HG03196 (cell line): Measurements from ENCODE around the gene USP2.

Experiments used
- ATAC-seq: cut with Tn5 transposase; IDR thresholded peaks from one replicate; pipeline ENCODE4 v1.9.1; 2021; ENCODE audit not compliant: unreplicated experiment

USP2 gene

GRCh38 chr11:119363851-119364590 is 17.5 kb downstream of the USP2 start:
- ATAC-seq = no peak

- no peak for ATAC-seq
Measured at GRCh38 chr11:119363081-119363850, 18.2 kb downstream of the USP2 start.

- no peak for ATAC-seq
Measured at GRCh38 chr11:119362741-119363080, 18.8 kb downstream of the USP2 start.

GRCh38 chr11:119361941-119362725 is 19.4 kb downstream of the USP2 start:
- ATAC-seq = no peak

DNA sequence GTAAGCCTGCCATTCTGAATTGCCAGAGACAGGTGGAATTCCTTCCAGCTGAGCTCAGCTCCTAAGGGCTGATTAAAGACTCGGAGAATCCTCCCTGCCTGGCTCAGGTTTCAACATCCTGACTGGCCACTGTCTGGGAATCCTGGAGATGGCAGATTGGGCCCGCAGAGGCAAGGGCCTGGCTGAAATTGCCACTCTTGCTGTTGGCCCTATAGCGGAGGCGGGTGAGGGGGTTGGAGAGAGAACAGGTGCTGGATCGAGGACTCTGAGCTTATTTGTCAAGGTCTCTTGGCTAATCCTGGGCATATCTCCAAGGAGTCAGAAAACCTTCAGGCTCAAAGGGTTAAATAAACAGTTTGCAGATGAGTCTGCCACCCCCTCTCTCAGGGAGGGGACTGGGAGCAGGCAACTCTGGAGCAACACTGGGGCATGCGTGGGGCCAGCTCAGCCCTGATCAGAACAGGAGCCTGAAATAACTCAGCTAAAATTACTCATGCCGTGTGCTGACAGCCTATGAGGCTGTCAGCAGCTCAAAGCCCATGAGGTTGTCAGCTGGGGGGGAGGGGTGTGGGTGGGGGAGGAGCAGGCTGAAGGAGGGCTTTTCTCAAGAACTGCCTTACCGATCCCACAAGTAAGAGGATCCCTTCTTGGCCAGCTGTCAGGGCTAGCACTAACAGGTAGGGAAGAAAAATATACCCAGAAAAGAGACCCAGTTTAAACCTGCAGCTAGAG is 20.3 kb downstream of the USP2 start:
- ATAC-seq = no peak

GRCh38 chr11:119359365-119360214 is 21.9 kb downstream of the USP2 start:
- ATAC-seq = no peak

- no peak for ATAC-seq
Measured at GRCh38 chr11:119357074-119357473, 24.4 kb downstream of the USP2 start.

GRCh38 chr11:119356349-119357031 is 25.0 kb downstream of the USP2 start:
- ATAC-seq = peak; percentile 56

DNA sequence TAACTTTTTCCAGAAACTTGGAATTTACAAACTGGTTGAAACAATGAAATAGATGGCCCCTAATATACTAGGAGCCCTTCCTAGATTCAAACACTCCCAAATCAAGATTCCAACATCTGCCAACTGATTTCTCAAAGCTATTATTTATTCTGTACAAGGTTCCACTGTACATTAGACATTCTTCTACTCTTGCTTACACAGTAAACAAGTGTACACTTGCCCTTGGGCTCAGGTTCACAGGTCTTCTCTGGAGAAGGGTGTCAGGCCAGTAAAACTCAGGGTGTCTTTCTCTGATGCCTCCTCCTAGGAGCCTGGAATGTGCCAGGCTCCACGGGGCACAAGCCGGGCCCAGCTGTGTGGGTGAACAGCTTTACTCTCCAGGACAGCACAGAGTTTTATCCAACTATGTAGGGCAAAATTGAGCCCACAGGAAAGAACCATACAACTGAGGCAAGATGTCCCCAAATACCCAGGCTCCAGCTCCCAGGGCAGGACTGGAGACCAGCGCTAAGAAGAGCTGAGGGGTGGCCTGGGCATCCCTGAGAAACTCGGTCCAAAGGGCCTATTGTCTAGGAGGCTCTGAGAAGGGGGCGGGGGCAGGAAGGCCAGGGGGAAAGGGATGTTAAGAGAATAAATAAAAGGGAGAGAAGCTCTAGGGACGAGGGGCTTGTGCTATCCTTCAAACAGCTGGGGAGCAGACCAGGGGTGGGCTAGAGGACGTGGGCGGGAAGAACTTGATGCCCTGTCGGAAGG is 26.2 kb downstream of the USP2 start:
- no peak for ATAC-seq

- no peak for ATAC-seq
Measured at GRCh38 chr11:119352857-119353260, 28.6 kb downstream of the USP2 start.

- ATAC-seq = no peak
Measured at GRCh38 chr11:119351232-119351631, 30.3 kb downstream of the USP2 start.

GRCh38 chr11:119350302-119350701 is 31.2 kb downstream of the USP2 start:
- no peak for ATAC-seq

- ATAC-seq = no peak
Measured at GRCh38 chr11:119347940-119348605, 33.4 kb downstream of the USP2 start.

DNA sequence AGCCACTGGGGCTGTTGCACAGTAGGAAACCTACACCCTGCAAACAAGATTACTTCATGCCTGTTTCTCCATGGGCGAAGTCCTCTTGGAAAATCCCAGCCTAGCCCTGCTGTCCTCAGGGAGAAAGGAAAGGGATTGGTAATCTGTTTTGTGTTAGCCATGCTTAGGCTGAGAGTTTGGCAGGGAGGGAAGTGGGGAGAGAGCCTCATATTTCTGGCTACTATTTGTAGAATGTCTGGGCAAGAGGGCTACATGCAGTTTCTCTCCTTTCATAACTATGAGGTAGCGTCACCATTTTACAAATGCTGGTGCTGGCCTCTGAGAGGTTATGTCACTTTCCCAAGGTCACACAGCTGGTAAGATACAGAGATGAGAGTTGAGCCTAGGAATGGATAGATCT is 34.2 kb downstream of the USP2 start:
- no peak for ATAC-seq

DNA sequence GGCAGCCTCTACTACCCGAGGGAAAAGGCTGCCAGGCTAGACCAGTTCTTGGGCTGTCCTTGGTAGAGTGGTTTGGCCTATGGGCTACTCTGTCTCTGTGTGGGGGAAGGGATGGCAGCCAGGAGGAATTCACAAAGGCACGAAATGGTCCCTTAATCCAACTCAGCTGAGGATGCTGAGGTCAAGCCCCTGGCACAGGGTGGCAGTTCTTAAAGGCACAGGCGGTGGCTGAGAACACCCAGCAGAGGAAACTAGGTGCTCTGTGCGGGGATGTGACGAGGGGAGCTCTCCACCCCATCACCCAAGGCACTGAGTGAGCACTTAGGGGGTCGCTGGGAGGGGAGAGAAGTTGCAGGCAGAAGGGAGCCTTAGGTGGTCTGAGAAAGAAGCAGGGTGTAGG is 34.9 kb downstream of the USP2 start, which contains the start of gene MFRP:
MFRP (minus strand) TSS at position 101 of the 400 bp plus-strand sequence. CDS start 192 bp downstream, outside the sequence.
- no peak for ATAC-seq

DNA sequence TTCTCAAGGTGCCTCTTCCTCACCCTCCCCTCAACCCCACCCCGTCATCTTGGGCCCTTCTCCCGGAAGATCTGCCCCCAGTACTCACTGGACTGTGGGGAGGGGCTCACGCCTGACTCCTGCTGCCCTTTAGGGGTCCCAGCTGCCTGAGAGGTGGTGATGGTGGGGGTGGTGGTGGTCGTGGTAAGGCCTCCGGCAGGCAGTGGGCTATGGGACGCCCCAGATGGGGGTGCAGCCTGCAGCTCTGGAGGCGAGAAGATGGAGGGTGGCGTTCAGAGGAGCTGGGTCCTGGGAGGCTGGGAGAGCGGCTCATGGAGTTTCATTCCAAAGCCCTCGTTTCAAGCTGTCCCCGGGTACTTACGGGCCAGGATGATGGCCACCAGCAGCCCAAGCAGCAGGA is 35.8 kb downstream of the USP2 start:
- no peak for ATAC-seq

- no peak for ATAC-seq
Measured at GRCh38 chr11:119344291-119345010, 37.0 kb downstream of the USP2 start.

GRCh38 chr11:119343726-119344125 is 37.8 kb downstream of the USP2 start:
- no peak for ATAC-seq
